Uterine smooth muscle cell (primary cell): ENCODE data around the gene SLIT3. TPM values are rescaled to one million over a fixed set of nuclear protein-coding genes. Genes with fewer than 3 reads are reported as not detected.

Experiments
- total RNA-seq: library from RNA; depleted of rRNA; stranded (reverse); fragments of >200 nt; gene quantifications from 2 replicates; pipeline ENCODE4 v1.2.3, GENCODE V29; 2014

Gene SLIT3
- 0.33 and 2.5 TPM in 2 replicates for total RNA-seq

GRCh38 chr5:169300468-169301385 lies at the start of gene SLIT3:
TSS of gene SLIT3 (minus strand) at chr5:169301139. CDS start at chr5:169300709, 430 bp downstream.

